ENCODE results near the gene PRDM2.

DNA sequence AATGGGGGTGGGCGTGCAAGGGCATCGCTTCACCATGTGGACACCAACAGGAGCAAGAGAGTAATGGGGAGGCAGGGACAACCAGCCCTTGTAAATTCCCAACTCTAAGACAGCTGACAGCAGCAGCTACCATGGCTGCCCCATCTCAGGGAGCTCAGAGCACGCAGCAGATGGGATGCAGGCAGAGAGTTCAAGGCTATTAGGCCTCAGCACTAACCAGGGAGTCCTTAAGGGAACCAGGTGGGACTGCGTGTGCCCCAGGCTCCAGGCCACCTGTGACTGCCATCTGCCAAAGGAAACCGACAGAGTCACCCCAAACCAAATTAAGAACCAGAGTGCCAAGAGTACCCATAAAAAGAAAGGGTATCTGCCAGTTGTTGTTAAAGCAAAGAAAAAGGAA is 33.7 kb upstream of the PRDM2 start:
- TF ChIP-seq, protein P1, sequence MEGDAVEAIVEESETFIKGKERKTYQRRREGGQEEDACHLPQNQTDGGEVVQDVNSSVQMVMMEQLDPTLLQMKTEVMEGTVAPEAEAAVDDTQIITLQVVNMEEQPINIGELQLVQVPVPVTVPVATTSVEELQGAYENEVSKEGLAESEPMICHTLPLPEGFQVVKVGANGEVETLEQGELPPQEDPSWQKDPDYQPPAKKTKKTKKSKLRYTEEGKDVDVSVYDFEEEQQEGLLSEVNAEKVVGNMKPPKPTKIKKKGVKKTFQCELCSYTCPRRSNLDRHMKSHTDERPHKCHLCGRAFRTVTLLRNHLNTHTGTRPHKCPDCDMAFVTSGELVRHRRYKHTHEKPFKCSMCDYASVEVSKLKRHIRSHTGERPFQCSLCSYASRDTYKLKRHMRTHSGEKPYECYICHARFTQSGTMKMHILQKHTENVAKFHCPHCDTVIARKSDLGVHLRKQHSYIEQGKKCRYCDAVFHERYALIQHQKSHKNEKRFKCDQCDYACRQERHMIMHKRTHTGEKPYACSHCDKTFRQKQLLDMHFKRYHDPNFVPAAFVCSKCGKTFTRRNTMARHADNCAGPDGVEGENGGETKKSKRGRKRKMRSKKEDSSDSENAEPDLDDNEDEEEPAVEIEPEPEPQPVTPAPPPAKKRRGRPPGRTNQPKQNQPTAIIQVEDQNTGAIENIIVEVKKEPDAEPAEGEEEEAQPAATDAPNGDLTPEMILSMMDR (IDR thresholded peaks at IDR 0.05; ENCODE audit: low read length): no peak
- no peak for TF ChIP-seq EZH2 (IDR thresholded peaks at IDR 0.05; ENCODE audit: borderline replicate concordance, low read length)

Data from OCI-LY1 (cell line).